Measurements from ENCODE around the gene PDX1. TPM values are rescaled to one million over a fixed set of nuclear protein-coding genes. Genes with fewer than 3 reads are reported as not detected.

Gene PDX1
- total RNA-seq, 2 experiments from 2014 or later = not detected

DNA sequence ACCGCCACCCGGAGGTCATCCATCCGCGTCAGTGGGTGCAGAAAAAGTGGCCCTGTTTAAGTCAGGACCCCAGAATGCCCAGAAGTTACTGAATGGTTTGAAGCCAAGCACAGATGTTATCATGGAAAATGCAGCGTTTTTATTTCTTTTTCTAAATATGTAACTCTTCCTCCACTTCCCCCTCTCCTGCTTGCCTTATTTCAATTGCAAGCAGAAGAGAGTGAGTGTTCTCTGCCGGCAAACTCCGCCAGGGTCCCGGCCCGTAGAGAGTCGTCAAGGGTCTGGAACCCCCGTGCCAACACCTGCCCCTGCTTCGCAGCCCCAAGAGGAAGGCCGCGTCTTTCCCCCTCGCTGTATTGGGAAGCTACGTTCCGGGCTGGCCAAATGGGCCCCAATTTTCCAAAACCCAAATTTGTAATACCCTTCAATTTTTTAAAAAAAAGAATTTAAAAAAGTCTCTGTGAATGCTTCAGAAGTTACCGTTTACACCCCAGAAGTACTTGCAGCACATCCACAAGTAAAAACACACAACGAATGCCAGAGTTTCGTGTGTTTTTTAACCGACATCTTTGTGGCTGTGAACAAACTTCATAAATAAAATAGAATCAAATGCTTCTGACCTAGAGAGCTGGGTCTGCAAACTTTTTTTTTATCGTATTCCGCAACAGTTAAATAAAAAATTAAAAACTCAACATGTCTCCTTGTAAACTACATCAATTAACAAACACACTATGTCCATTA, 712 bp upstream of the PDX1 start:
- H3K9me2 ChIP-seq (ENCODE audit: insufficient read depth, low read length) = no peaks in the 10 kb centered on the region

DNA sequence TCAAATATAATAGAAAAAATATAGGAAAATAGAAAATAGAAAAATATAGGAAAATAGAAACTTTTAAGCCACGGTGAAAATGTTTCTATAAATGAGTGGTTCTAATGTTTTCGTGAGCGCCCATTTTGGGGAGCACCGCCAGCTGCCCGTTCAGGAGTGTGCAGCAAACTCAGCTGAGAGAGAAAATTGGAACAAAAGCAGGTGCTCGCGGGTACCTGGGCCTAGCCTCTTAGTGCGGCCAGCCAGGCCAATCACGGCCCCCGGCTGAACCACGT, 204 bp upstream of the PDX1 start:
- H3K4me2 ChIP-seq (ENCODE audit: low read length) = no peak overlapping the region
- intact Hi-C loops (cut with micrococcal nuclease; ENCODE audit: unreplicated experiment) = no loop called here

More for the DNA sequence above, 712 bp upstream of the PDX1 start:
- POLR2A ChIA-PET = no interaction called here
- Histone ChIP-seq H3K4me1 (ENCODE audit: insufficient read depth, low read length, poor library complexity, severe bottlenecking) (no peaks in the 10 kb centered on the region), H3K36me3 (ENCODE audit: insufficient read depth, low read length) (no peaks in the 10 kb centered on the region), H3K9me3 (ENCODE audit: low read length) (no peaks in the 10 kb centered on the region), H2AFZ (ENCODE audit: low read length) (no peak overlapping the region), H3K79me2 (ENCODE audit: insufficient read depth, low read depth, low read length) (no peaks in the 10 kb centered on the region), H3K4me3 (ENCODE audit: low read depth, low read length, poor library complexity, severe bottlenecking) (no peak overlapping the region), H3K4me2 (ENCODE audit: low read length) (no peak overlapping the region), H3K27ac (ENCODE audit: low read depth, low read length, poor library complexity, severe bottlenecking) (no peak overlapping the region), H4K20me1 (ENCODE audit: insufficient read depth, low read length) (no peaks in the 10 kb centered on the region)
- BruUV-seq (replicated peaks) = no TSS peak
- intact Hi-C loops (cut with micrococcal nuclease; ENCODE audit: unreplicated experiment) = no loop called here
- TF ChIP-seq, protein P1, sequence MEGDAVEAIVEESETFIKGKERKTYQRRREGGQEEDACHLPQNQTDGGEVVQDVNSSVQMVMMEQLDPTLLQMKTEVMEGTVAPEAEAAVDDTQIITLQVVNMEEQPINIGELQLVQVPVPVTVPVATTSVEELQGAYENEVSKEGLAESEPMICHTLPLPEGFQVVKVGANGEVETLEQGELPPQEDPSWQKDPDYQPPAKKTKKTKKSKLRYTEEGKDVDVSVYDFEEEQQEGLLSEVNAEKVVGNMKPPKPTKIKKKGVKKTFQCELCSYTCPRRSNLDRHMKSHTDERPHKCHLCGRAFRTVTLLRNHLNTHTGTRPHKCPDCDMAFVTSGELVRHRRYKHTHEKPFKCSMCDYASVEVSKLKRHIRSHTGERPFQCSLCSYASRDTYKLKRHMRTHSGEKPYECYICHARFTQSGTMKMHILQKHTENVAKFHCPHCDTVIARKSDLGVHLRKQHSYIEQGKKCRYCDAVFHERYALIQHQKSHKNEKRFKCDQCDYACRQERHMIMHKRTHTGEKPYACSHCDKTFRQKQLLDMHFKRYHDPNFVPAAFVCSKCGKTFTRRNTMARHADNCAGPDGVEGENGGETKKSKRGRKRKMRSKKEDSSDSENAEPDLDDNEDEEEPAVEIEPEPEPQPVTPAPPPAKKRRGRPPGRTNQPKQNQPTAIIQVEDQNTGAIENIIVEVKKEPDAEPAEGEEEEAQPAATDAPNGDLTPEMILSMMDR (conservative IDR thresholded peaks at IDR 0.05; ENCODE audit: low read length) = no peak
- TF ChIP-seq EZH2phosphoT487 (IDR thresholded peaks at IDR 0.05; ENCODE audit: borderline replicate concordance, low read depth, low read length) = no peak
- CTCF ChIA-PET (ENCODE audit: unreplicated experiment) = no interaction called here
- no peak for DNase-seq (ENCODE audit: low spot score)

More for the DNA sequence above, 204 bp upstream of the PDX1 start:
- H3K27ac ChIP-seq (ENCODE audit: low read depth, low read length, poor library complexity, severe bottlenecking) = no peak overlapping the region
- H3K79me2 ChIP-seq (ENCODE audit: insufficient read depth, low read depth, low read length) = no peaks in the 10 kb centered on the region
- no peak overlapping the region for H3K4me3 ChIP-seq (ENCODE audit: low read depth, low read length, poor library complexity, severe bottlenecking)
- ChIA-PET POLR2A (no interaction called here), CTCF (ENCODE audit: unreplicated experiment) (no interaction called here)
- no peaks in the 10 kb centered on the region for H4K20me1 ChIP-seq (ENCODE audit: insufficient read depth, low read length)
- H3K4me1 ChIP-seq (ENCODE audit: insufficient read depth, low read length, poor library complexity, severe bottlenecking) = no peaks in the 10 kb centered on the region
- H3K36me3 ChIP-seq (ENCODE audit: insufficient read depth, low read length) = no peaks in the 10 kb centered on the region
- TF ChIP-seq EZH2phosphoT487 (IDR thresholded peaks at IDR 0.05; ENCODE audit: borderline replicate concordance, low read depth, low read length) = no peak
- TF ChIP-seq, protein P1 (conservative IDR thresholded peaks at IDR 0.05; ENCODE audit: low read length) = no peak
- H3K9me2 ChIP-seq (ENCODE audit: insufficient read depth, low read length) = no peaks in the 10 kb centered on the region
- no peak for DNase-seq (ENCODE audit: low spot score)
- BruUV-seq (replicated peaks) = no TSS peak
- H2AFZ ChIP-seq (ENCODE audit: low read length) = no peak overlapping the region
- H3K9me3 ChIP-seq (ENCODE audit: low read length) = no peaks in the 10 kb centered on the region
